WTC11 (cell line): ENCODE results near the gene ARMC8. TPM values are rescaled to one million over a fixed set of nuclear protein-coding genes. Genes with fewer than 3 reads are reported as not detected.

ENCODE experiments used
- ATAC-seq: fragments of 200-7000 bp; cut with Tn5 transposase; 2 replicates; pipeline ENCODE4 v1.10.0; 2021; ENCODE audit warnings: mild to moderate bottlenecking, moderate library complexity
- CTCF ChIA-PET: fragments of 300-600 bp; sonication (Branson Sonifier 250); formaldehyde crosslinking; loops from one replicate; lab custom pipeline; 2021; ENCODE audit warnings: antibody characterized with exemption; lab: Charles Lee
- POLR2A ChIA-PET: fragments of 350-600 bp; sonication (Branson Sonifier 250); formaldehyde crosslinking; loops from one replicate; lab custom pipeline; 2021; ENCODE audit warnings: antibody characterized with exemption; lab: Charles Lee
- DNase-seq: peaks from one replicate; pipeline ENCODE4 v3.0.0; 2021; ENCODE audit warnings: low spot score
- H3K27ac Mint-ChIP-seq: 2 replicates; pipeline ENCODE4 v1.8.0; 2021; ENCODE audit warnings: mixed read lengths
- H3K27me3 Mint-ChIP-seq: 2 replicates; pipeline ENCODE4 v1.8.0; 2021; ENCODE audit warnings: low read depth, mild to moderate bottlenecking, moderate library complexity, mixed read lengths
- H3K36me3 Mint-ChIP-seq: 2 replicates; pipeline ENCODE4 v1.8.0; 2021; ENCODE audit warnings: mixed read lengths
- H3K4me1 Mint-ChIP-seq: 2 replicates; pipeline ENCODE4 v1.8.0; 2022; ENCODE audit warnings: mixed read lengths
- H3K4me3 Mint-ChIP-seq: 2 replicates; pipeline ENCODE4 v1.8.0; 2021; ENCODE audit warnings: mild to moderate bottlenecking, moderate library complexity, mixed read lengths
- H3K9me3 Mint-ChIP-seq: 2 replicates; pipeline ENCODE4 v1.8.0; 2021; ENCODE audit warnings: mixed read lengths
- ATF2 ChIP-seq: sonication (generic); formaldehyde crosslinking; IDR thresholded peaks from 2 replicates; pipeline ENCODE4 v1.8.1; 2022; ENCODE audit warnings: low read depth, missing genetic modification reagents, borderline replicate concordance
- CBFB ChIP-seq: sonication (generic); formaldehyde crosslinking; IDR thresholded peaks from 2 replicates; pipeline ENCODE4 v1.8.1; 2022; ENCODE audit warnings: mild to moderate bottlenecking, low read depth, missing genetic modification reagents
- KAT7 ChIP-seq: sonication (generic); formaldehyde crosslinking; IDR thresholded peaks from 2 replicates; pipeline ENCODE4 v1.8.1; 2023; ENCODE audit warnings: missing genetic modification reagents, mild to moderate bottlenecking, borderline replicate concordance
- OVOL2 ChIP-seq: fragments of 250-450 bp; sonication (Bioruptor Pico); IDR thresholded peaks from 2 replicates; pipeline ENCODE4 v1.9.0; 2021; ENCODE audit warnings: mild to moderate bottlenecking, borderline replicate concordance
- USF1 ChIP-seq: sonication (generic); formaldehyde crosslinking; IDR thresholded peaks from 2 replicates; pipeline ENCODE4 v1.8.0; 2022; ENCODE audit warnings: mild to moderate bottlenecking, missing genetic modification reagents
- ZNF263 ChIP-seq: sonication (generic); formaldehyde crosslinking; IDR thresholded peaks from 2 replicates; pipeline ENCODE4 v1.8.1; 2022; ENCODE audit warnings: low read depth, mild to moderate bottlenecking, moderate library complexity, missing genetic modification reagents
- ZNF416 ChIP-seq: fragments of 250-450 bp; sonication (Bioruptor Pico); IDR thresholded peaks from 2 replicates; pipeline ENCODE4 v1.9.0; 2021; ENCODE audit warnings: mild to moderate bottlenecking, inconsistent platforms
- ZNF532 ChIP-seq: fragments of 250-450 bp; sonication (Bioruptor Pico); IDR thresholded peaks from 2 replicates; pipeline ENCODE4 v1.9.0; 2021; ENCODE audit warnings: mild to moderate bottlenecking, borderline replicate concordance
- total RNA-seq: library from RNA; stranded (reverse); gene quantifications from 3 replicates; pipeline ENCODE4 v1.2.3, GENCODE V29; 2021
- TF ChIP-seq, protein P1 (sequence below): fragments of 250-450 bp; sonication (Bioruptor Pico); conservative IDR thresholded peaks from 2 replicates; pipeline ENCODE4 v1.9.0; 2021; ENCODE audit warnings: mild to moderate bottlenecking
- TF ChIP-seq, protein P2 (sequence below): sonication (generic); formaldehyde crosslinking; IDR thresholded peaks from 2 replicates; pipeline ENCODE4 v1.8.0; 2022; ENCODE audit warnings: mild to moderate bottlenecking, missing genetic modification reagents
- TF ChIP-seq, protein P3 (sequence below): sonication (generic); formaldehyde crosslinking; IDR thresholded peaks from 2 replicates; pipeline ENCODE4 v1.8.0; 2022; ENCODE audit warnings: mild to moderate bottlenecking, missing genetic modification reagents
- TF ChIP-seq, protein P4 (sequence below): fragments of 250-450 bp; sonication (Bioruptor Pico); IDR thresholded peaks from 2 replicates; pipeline ENCODE4 v1.9.0; 2021; ENCODE audit warnings: mild to moderate bottlenecking
- TF ChIP-seq, protein P5 (sequence below): sonication (generic); formaldehyde crosslinking; IDR thresholded peaks from 2 replicates; pipeline ENCODE4 v1.8.0; 2022; ENCODE audit warnings: missing genetic modification reagents

ARMC8 gene
- total RNA-seq, 1 experiment from 2014 or later: 44.9 TPM

- no peaks in the 10 kb centered on the region for H3K4me1 Mint-ChIP-seq
- TF ChIP-seq, protein P1, sequence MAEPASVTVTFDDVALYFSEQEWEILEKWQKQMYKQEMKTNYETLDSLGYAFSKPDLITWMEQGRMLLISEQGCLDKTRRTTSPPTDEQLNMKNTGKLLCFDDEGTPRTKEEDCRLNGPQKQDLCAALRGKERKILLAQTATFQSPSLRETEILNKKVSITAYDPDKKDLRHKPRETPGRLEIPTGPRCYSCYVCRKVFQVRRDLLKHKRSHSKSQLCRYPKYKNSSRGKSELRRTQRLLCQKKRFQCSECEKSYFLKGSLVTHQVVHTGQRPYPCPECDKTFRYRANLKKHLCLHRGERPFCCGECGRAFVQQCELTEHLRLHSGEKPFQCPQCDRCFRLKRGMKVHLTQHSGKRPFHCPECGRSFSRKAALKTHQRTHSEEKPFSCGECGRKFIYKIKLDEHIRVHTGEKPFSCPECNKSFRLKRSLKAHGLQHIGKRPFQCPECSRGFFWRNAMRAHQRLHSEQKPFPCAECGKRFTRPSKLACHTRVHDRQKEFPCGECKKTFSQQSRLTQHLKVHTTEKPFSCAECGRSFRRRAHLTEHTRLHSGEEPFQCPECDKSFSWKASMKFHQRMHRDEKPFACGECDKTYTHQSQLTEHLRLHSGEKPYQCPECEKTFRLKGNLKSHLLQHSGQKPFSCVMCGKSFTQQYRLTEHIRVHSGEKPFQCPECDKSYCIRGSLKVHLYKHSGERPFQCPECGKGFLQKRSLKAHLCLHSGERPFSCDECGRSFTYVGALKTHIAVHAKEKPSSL (CRISPR knock-in tag): no peak
- TF ChIP-seq OVOL2: no peak
- TF ChIP-seq ZNF532 (CRISPR knock-in tag): no peak
- TF ChIP-seq, protein P2, sequence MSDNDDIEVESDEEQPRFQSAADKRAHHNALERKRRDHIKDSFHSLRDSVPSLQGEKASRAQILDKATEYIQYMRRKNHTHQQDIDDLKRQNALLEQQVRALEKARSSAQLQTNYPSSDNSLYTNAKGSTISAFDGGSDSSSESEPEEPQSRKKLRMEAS: no peak
- no peak for TF ChIP-seq CBFB (CRISPR knock-in tag)
- TF ChIP-seq ZNF416: no peak
- TF ChIP-seq, protein P3, sequence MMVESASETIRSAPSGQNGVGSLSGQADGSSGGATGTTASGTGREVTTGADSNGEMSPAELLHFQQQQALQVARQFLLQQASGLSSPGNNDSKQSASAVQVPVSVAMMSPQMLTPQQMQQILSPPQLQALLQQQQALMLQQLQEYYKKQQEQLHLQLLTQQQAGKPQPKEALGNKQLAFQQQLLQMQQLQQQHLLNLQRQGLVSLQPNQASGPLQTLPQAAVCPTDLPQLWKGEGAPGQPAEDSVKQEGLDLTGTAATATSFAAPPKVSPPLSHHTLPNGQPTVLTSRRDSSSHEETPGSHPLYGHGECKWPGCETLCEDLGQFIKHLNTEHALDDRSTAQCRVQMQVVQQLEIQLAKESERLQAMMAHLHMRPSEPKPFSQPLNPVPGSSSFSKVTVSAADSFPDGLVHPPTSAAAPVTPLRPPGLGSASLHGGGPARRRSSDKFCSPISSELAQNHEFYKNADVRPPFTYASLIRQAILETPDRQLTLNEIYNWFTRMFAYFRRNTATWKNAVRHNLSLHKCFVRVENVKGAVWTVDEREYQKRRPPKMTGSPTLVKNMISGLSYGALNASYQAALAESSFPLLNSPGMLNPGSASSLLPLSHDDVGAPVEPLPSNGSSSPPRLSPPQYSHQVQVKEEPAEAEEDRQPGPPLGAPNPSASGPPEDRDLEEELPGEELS (CRISPR knock-in tag): no peak
- TF ChIP-seq, protein P4, sequence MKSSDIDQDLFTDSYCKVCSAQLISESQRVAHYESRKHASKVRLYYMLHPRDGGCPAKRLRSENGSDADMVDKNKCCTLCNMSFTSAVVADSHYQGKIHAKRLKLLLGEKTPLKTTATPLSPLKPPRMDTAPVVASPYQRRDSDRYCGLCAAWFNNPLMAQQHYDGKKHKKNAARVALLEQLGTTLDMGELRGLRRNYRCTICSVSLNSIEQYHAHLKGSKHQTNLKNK (CRISPR knock-in tag): no peak
- no peak for TF ChIP-seq ZNF263 (CRISPR knock-in tag)
- TF ChIP-seq ATF2: no peak
- TF ChIP-seq USF1: no peak
- no peak for TF ChIP-seq KAT7 (CRISPR knock-in tag)
- CTCF ChIA-PET: no interaction called here
- H3K9me3 Mint-ChIP-seq: no peaks in the 10 kb centered on the region
- no peaks in the 10 kb centered on the region for H3K27me3 Mint-ChIP-seq
- peaks cover 3% of the 10 kb centered on the region; the same call in 1 of the 2 replicates for H3K36me3 Mint-ChIP-seq
- H3K27ac Mint-ChIP-seq: no peak overlapping the region
- ATAC-seq: no peak
- POLR2A ChIA-PET: no interaction called here
- no peak for DNase-seq
- H3K4me3 Mint-ChIP-seq: no peak overlapping the region
Measured at GRCh38 chr3:138253609-138254008, 66.5 kb downstream of the ARMC8 start.

GRCh38 chr3:138254216-138254615 is 67.1 kb downstream of the ARMC8 start:
- CTCF ChIA-PET: interaction anchor here (0.9 to 1.0 kb wide), 2 partner anchors 10 to 94 kb away, joined by 3 read pairs; no protein-coding TSS in a partner anchor

More at GRCh38 chr3:138254216-138254615, 67.1 kb downstream of the ARMC8 start:
- no peaks in the 10 kb centered on the region for H3K4me1 Mint-ChIP-seq
- TF ChIP-seq, protein P5, sequence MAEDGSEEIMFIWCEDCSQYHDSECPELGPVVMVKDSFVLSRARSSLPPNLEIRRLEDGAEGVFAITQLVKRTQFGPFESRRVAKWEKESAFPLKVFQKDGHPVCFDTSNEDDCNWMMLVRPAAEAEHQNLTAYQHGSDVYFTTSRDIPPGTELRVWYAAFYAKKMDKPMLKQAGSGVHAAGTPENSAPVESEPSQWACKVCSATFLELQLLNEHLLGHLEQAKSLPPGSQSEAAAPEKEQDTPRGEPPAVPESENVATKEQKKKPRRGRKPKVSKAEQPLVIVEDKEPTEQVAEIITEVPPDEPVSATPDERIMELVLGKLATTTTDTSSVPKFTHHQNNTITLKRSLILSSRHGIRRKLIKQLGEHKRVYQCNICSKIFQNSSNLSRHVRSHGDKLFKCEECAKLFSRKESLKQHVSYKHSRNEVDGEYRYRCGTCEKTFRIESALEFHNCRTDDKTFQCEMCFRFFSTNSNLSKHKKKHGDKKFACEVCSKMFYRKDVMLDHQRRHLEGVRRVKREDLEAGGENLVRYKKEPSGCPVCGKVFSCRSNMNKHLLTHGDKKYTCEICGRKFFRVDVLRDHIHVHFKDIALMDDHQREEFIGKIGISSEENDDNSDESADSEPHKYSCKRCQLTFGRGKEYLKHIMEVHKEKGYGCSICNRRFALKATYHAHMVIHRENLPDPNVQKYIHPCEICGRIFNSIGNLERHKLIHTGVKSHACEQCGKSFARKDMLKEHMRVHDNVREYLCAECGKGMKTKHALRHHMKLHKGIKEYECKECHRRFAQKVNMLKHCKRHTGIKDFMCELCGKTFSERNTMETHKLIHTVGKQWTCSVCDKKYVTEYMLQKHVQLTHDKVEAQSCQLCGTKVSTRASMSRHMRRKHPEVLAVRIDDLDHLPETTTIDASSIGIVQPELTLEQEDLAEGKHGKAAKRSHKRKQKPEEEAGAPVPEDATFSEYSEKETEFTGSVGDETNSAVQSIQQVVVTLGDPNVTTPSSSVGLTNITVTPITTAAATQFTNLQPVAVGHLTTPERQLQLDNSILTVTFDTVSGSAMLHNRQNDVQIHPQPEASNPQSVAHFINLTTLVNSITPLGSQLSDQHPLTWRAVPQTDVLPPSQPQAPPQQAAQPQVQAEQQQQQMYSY (CRISPR knock-in tag): no peak
- no peaks in the 10 kb centered on the region for H3K9me3 Mint-ChIP-seq
- no peaks in the 10 kb centered on the region for H3K27me3 Mint-ChIP-seq
- no peak overlapping the region for H3K27ac Mint-ChIP-seq
- no peaks in the 10 kb centered on the region for H3K36me3 Mint-ChIP-seq
- H3K4me3 Mint-ChIP-seq: no peak overlapping the region
- DNase-seq (no peak), ATAC-seq (no peak)
- POLR2A ChIA-PET: no interaction called here
